Prostate gland (tissue), 2 donors: Measurements from ENCODE around the gene FZD8.

Source experiments
- CTCF ChIP-seq, 4 experiments: fragments of 200-600 bp in 2 of 4; fragments of 450-650 bp in 2 of 4; sonication (generic) in 2 of 4; IDR thresholded peaks; 1 replicate in 3 of 4; 2 replicates in 1 of 4; pipeline ENCODE4 v1.5.1; 2016 to 2019; ENCODE audit warnings: antibody characterized with exemption in 4 of 4, mild to moderate bottlenecking in 2 of 4, moderate library complexity in 2 of 4
- POLR2A ChIP-seq: fragments of 450-650 bp; IDR thresholded peaks from one replicate; pipeline ENCODE4 v1.6.1; 2016; ENCODE audit warnings: antibody characterized with exemption, mild to moderate bottlenecking

DNA sequence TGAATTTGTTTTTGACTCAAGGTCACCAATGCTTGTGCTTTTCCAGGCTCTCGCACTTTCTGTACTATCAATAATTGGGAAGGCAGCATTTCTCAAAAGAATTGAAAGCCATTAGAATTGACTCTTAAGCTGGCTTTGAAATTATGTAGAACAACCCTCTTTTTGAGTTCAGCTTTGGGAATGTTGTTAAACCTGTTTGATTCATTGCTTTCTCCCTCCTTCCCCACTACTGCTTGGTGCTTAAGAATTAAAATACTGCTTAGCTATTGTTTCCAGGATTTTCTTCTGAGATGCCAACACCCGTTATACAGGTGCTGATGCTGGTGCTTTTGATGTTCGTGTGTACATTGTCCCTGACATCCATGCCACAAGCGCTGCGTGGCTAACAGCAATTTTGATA, 15.5 kb upstream of the FZD8 start:
- TF ChIP-seq CTCF (IDR thresholded peaks at IDR 0.05) (no peak), POLR2A (no peak)
